Vagina (tissue), 2 donors: ENCODE data around the gene SENP1. TPM values are rescaled to one million over a fixed set of nuclear protein-coding genes. Genes with fewer than 3 reads are reported as not detected.

ENCODE experiments used
- DNase-seq, 2 donors: peaks; one replicate each; pipeline ENCODE4 v3.0.0-alpha.2; 2017; ENCODE audit errors: extremely low spot score in 2 of 2
- H3K27ac ChIP-seq: fragments of 200-600 bp; sonication (generic); one replicate; pipeline ENCODE4 v1.5.1; 2019
- H3K27me3 ChIP-seq: fragments of 200-600 bp; sonication (generic); one replicate; pipeline ENCODE4 v1.5.1; 2019
- H3K36me3 ChIP-seq, 2 donors: fragments of 200-600 bp; sonication (generic); one replicate each; pipeline ENCODE4 v1.5.1; 2017 to 2019
- H3K4me1 ChIP-seq: fragments of 200-600 bp; sonication (generic); one replicate; pipeline ENCODE4 v1.5.1; 2019
- H3K4me3 ChIP-seq, 2 donors: fragments of 200-600 bp; sonication (generic); 1 replicate in 1 of 2; 2 replicates in 1 of 2; pipeline ENCODE4 v1.5.1; 2016 to 2019
- H3K9me3 ChIP-seq: fragments of 200-600 bp; sonication (generic); one replicate; pipeline ENCODE4 v1.5.1; 2019
- CTCF ChIP-seq, 3 experiments: fragments of 450-650 bp in 2 of 3; fragments of 200-600 bp in 1 of 3; sonication (generic) in 1 of 3; IDR thresholded peaks; one replicate each; pipeline ENCODE4 v1.5.1; 2017 to 2019; ENCODE audit warnings: antibody characterized with exemption in 3 of 3, mild to moderate bottlenecking in 2 of 3, moderate library complexity in 2 of 3
- POLR2A ChIP-seq, 2 donors: fragments of 450-650 bp; IDR thresholded peaks; one replicate each; pipeline ENCODE4 v1.6.1; 2017; ENCODE audit warnings: antibody characterized with exemption in 2 of 2, mild to moderate bottlenecking in 2 of 2, moderate library complexity in 2 of 2
- POLR2AphosphoS5 ChIP-seq, 2 donors: sonication (generic); formaldehyde crosslinking; IDR thresholded peaks; one replicate each; pipeline ENCODE4 v1.9.0; 2017; ENCODE audit warnings: antibody characterized with exemption in 2 of 2, mild to moderate bottlenecking in 2 of 2, low read depth in 1 of 2; ENCODE audit not compliant: insufficient read depth in 1 of 2
- intact Hi-C: fragments of 100-400 bp; cut with DNase I; formaldehyde crosslinking; loops from one replicate; pipeline ENCODE4 v1.15.1; 2023
- total RNA-seq: library from RNA; depleted of rRNA; stranded (reverse); fragments of >200 nt; gene quantifications from one replicate; pipeline ENCODE4 v1.2.3, GENCODE V29; 2016

The SENP1 gene
- total RNA-seq, 1 donor from 2014 or later, result 21.4 TPM

GRCh38 chr12:48078901-48079300 lies 27.0 kb downstream of the SENP1 start:
- Histone ChIP-seq H3K9me3 (no peaks in the 10 kb centered on the region), H3K36me3 (peaks cover 0 to 20% of the 10 kb centered on the region in 2 donors), H3K4me1 (no peaks in the 10 kb centered on the region), H3K27ac (no peak overlapping the region), H3K4me3 (no peak overlapping the region), H3K27me3 (no peaks in the 10 kb centered on the region)
- intact Hi-C loops, result no loop called here
- DNase-seq, result no peak
- TF ChIP-seq POLR2A (IDR thresholded peaks at IDR 0.05) (no peak), CTCF (IDR thresholded peaks at IDR 0.05) (no peak), POLR2AphosphoS5 (IDR thresholded peaks at IDR 0.05; ENCODE audit: insufficient read depth in 1 of 2, low read depth in 1 of 2) (no peak)

- H3K27me3 ChIP-seq, result no peaks in the 10 kb centered on the region
- H3K4me1 ChIP-seq, result no peaks in the 10 kb centered on the region
- H3K36me3 ChIP-seq, result peaks cover 0 to 13% of the 10 kb centered on the region in 2 donors
- DNase-seq, result no peak
- no peaks in the 10 kb centered on the region for H3K9me3 ChIP-seq
- no peak overlapping the region for H3K27ac ChIP-seq
- intact Hi-C loops, result no loop called here
- no peak overlapping the region for H3K4me3 ChIP-seq
- TF ChIP-seq POLR2AphosphoS5 (IDR thresholded peaks at IDR 0.05; ENCODE audit: insufficient read depth in 1 of 2, low read depth in 1 of 2) (no peak), CTCF (IDR thresholded peaks at IDR 0.05) (no peak)
Measured at GRCh38 chr12:48077111-48077510, 28.8 kb downstream of the SENP1 start.

GRCh38 chr12:48075832-48076231 lies 30.0 kb downstream of the SENP1 start:
- DNase-seq, result no peak
- Histone ChIP-seq H3K4me1 (no peaks in the 10 kb centered on the region), H3K27ac (no peak overlapping the region), H3K36me3 (peaks cover 0 to 22% of the 10 kb centered on the region in 2 donors), H3K27me3 (no peaks in the 10 kb centered on the region), H3K9me3 (no peaks in the 10 kb centered on the region), H3K4me3 (no peak overlapping the region)
- intact Hi-C loops, result no loop called here
- TF ChIP-seq CTCF (IDR thresholded peaks at IDR 0.05), result no peak
- no peak for TF ChIP-seq POLR2A (IDR thresholded peaks at IDR 0.05)
- TF ChIP-seq POLR2AphosphoS5 (IDR thresholded peaks at IDR 0.05; ENCODE audit: insufficient read depth in 1 of 2, low read depth in 1 of 2), result no peak

GRCh38 chr12:48074266-48074665 lies 31.6 kb downstream of the SENP1 start:
- intact Hi-C loops, result no loop called here
- DNase-seq, result no peak
- TF ChIP-seq POLR2AphosphoS5 (IDR thresholded peaks at IDR 0.05; ENCODE audit: insufficient read depth in 1 of 2, low read depth in 1 of 2) (no peak), POLR2A (IDR thresholded peaks at IDR 0.05) (no peak), CTCF (IDR thresholded peaks at IDR 0.05) (no peak)
- no peaks in the 10 kb centered on the region for H3K4me1 ChIP-seq
- peaks cover 0 to 33% of the 10 kb centered on the region in 2 donors for H3K36me3 ChIP-seq
- no peak overlapping the region for H3K4me3 ChIP-seq
- H3K27ac ChIP-seq, result no peak overlapping the region
- H3K9me3 ChIP-seq, result no peaks in the 10 kb centered on the region
- no peaks in the 10 kb centered on the region for H3K27me3 ChIP-seq

- peaks cover 0 to 29% of the 10 kb centered on the region in 2 donors for H3K36me3 ChIP-seq
- no peaks in the 10 kb centered on the region for H3K4me1 ChIP-seq
- no peak overlapping the region for H3K4me3 ChIP-seq
- intact Hi-C loops, result no loop called here
- no peaks in the 10 kb centered on the region for H3K27me3 ChIP-seq
- DNase-seq, result no peak
- no peak for TF ChIP-seq POLR2AphosphoS5 (IDR thresholded peaks at IDR 0.05; ENCODE audit: insufficient read depth in 1 of 2, low read depth in 1 of 2)
- TF ChIP-seq POLR2A (IDR thresholded peaks at IDR 0.05), result no peak
- no peak for TF ChIP-seq CTCF (IDR thresholded peaks at IDR 0.05)
- no peak overlapping the region for H3K27ac ChIP-seq
- no peaks in the 10 kb centered on the region for H3K9me3 ChIP-seq
Measured at GRCh38 chr12:48072266-48072665, 33.6 kb downstream of the SENP1 start.
